ENCODE measurements around the gene ASB5. TPM values are rescaled to one million over a fixed set of nuclear protein-coding genes. Genes with fewer than 3 reads are reported as not detected.

The ASB5 gene
- total RNA-seq, 1 donor from 2014 or later: not detected

GRCh38 chr4:176262243-176262642 is 6.8 kb downstream of the ASB5 start:
- no peak overlapping the region for H3K4me3 ChIP-seq
- peaks cover 7% of the 10 kb centered on the region for H3K4me1 Mint-ChIP-seq
- H3K79me2 ChIP-seq (ENCODE audit: low read depth): no peaks in the 10 kb centered on the region
- H3K9me3 ChIP-seq (ENCODE audit: low read depth): no peaks in the 10 kb centered on the region
- H3K9ac ChIP-seq: no peak overlapping the region
- no peak overlapping the region for H3K4me3 Mint-ChIP-seq
- H3K27ac ChIP-seq: no peak overlapping the region
- no peaks in the 10 kb centered on the region for H3K27me3 ChIP-seq
- DNase-seq (ENCODE audit: low spot score): no peak
- H3K36me3 ChIP-seq: no peaks in the 10 kb centered on the region
- peaks cover 17% of the 10 kb centered on the region for H3K4me1 ChIP-seq
- H3F3A ChIP-seq (ENCODE audit: low read depth): peaks cover 4% of the 10 kb centered on the region
- H3K9me3 Mint-ChIP-seq: no peaks in the 10 kb centered on the region
- H3K4me2 ChIP-seq: no peak overlapping the region
- H3K36me3 Mint-ChIP-seq: no peaks in the 10 kb centered on the region
- no peak overlapping the region for H2AFZ ChIP-seq (replicated peaks)
- TF ChIP-seq EZH2phosphoT487 (IDR thresholded peaks at IDR 0.05) (no peak), EZH2 (IDR thresholded peaks at IDR 0.05) (no peak)
- TF ChIP-seq, protein P1, sequence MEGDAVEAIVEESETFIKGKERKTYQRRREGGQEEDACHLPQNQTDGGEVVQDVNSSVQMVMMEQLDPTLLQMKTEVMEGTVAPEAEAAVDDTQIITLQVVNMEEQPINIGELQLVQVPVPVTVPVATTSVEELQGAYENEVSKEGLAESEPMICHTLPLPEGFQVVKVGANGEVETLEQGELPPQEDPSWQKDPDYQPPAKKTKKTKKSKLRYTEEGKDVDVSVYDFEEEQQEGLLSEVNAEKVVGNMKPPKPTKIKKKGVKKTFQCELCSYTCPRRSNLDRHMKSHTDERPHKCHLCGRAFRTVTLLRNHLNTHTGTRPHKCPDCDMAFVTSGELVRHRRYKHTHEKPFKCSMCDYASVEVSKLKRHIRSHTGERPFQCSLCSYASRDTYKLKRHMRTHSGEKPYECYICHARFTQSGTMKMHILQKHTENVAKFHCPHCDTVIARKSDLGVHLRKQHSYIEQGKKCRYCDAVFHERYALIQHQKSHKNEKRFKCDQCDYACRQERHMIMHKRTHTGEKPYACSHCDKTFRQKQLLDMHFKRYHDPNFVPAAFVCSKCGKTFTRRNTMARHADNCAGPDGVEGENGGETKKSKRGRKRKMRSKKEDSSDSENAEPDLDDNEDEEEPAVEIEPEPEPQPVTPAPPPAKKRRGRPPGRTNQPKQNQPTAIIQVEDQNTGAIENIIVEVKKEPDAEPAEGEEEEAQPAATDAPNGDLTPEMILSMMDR (IDR thresholded peaks at IDR 0.05): no peak
- peaks cover 2% of the 10 kb centered on the region for H3K27me3 Mint-ChIP-seq (ENCODE audit: insufficient read depth, low read depth)
- H4K20me1 ChIP-seq (ENCODE audit: low read depth): no peaks in the 10 kb centered on the region
- no peak overlapping the region for H3K27ac Mint-ChIP-seq

- H3K4me3 ChIP-seq: no peak overlapping the region
- peaks cover 7% of the 10 kb centered on the region for H3K4me1 Mint-ChIP-seq
- H3K4me3 Mint-ChIP-seq: no peak overlapping the region
- H3K27me3 Mint-ChIP-seq (ENCODE audit: insufficient read depth, low read depth): peaks cover 2% of the 10 kb centered on the region
- no peaks in the 10 kb centered on the region for H3K9me3 ChIP-seq (ENCODE audit: low read depth)
- H2AFZ ChIP-seq (replicated peaks): no peak overlapping the region
- DNase-seq (ENCODE audit: low spot score): no peak
- H3K36me3 ChIP-seq: no peaks in the 10 kb centered on the region
- no peaks in the 10 kb centered on the region for H3K27me3 ChIP-seq
- TF ChIP-seq, protein P1 (IDR thresholded peaks at IDR 0.05): no peak
- TF ChIP-seq EZH2 (IDR thresholded peaks at IDR 0.05): no peak
- H3K36me3 Mint-ChIP-seq: no peaks in the 10 kb centered on the region
- H3K27ac Mint-ChIP-seq: no peak overlapping the region
- H3K4me1 ChIP-seq: peaks cover 25% of the 10 kb centered on the region
- H4K20me1 ChIP-seq (ENCODE audit: low read depth): no peaks in the 10 kb centered on the region
- H3K27ac ChIP-seq: no peak overlapping the region
- no peak overlapping the region for H3K9ac ChIP-seq
- H3K4me2 ChIP-seq: no peak overlapping the region
- H3F3A ChIP-seq (ENCODE audit: low read depth): peaks cover 12% of the 10 kb centered on the region
- no peaks in the 10 kb centered on the region for H3K79me2 ChIP-seq (ENCODE audit: low read depth)
- no peaks in the 10 kb centered on the region for H3K9me3 Mint-ChIP-seq
Observed at GRCh38 chr4:176261481-176261880, 7.5 kb downstream of the ASB5 start.

GRCh38 chr4:176261018-176261417 is 8.0 kb downstream of the ASB5 start:
- no peak overlapping the region for H3K27ac ChIP-seq
- H4K20me1 ChIP-seq (ENCODE audit: low read depth): no peaks in the 10 kb centered on the region
- Mint-ChIP-seq H3K9me3 (no peaks in the 10 kb centered on the region), H3K4me1 (peaks cover 7% of the 10 kb centered on the region), H3K27ac (no peak overlapping the region), H3K4me3 (no peak overlapping the region), H3K27me3 (ENCODE audit: insufficient read depth, low read depth) (peaks cover 2% of the 10 kb centered on the region), H3K36me3 (no peaks in the 10 kb centered on the region)
- H3K4me3 ChIP-seq: no peak overlapping the region
- no peaks in the 10 kb centered on the region for H3K27me3 ChIP-seq
- H3K9me3 ChIP-seq (ENCODE audit: low read depth): no peaks in the 10 kb centered on the region
- no peak for DNase-seq (ENCODE audit: low spot score)
- H3K4me1 ChIP-seq: peaks cover 29% of the 10 kb centered on the region
- H3F3A ChIP-seq (ENCODE audit: low read depth): peaks cover 17% of the 10 kb centered on the region
- no peaks in the 10 kb centered on the region for H3K79me2 ChIP-seq (ENCODE audit: low read depth)
- H3K36me3 ChIP-seq: no peaks in the 10 kb centered on the region
- TF ChIP-seq EZH2phosphoT487 (IDR thresholded peaks at IDR 0.05) (no peak), EZH2 (IDR thresholded peaks at IDR 0.05) (no peak)
- TF ChIP-seq, protein P1 (IDR thresholded peaks at IDR 0.05): no peak
- no peak overlapping the region for H2AFZ ChIP-seq (replicated peaks)
- no peak overlapping the region for H3K9ac ChIP-seq
- no peak overlapping the region for H3K4me2 ChIP-seq
